GM21529 (cell line): ENCODE data around the gene GAD2.

ENCODE experiments used
- ATAC-seq: cut with Tn5 transposase; IDR thresholded peaks from one replicate; pipeline ENCODE4 v1.9.1; 2021; ENCODE audit not compliant: unreplicated experiment

GAD2 gene

GRCh38 chr10:26216585-26217395, at the start of gene GAD2:
TSS of gene GAD2 (plus strand) at chr10:26216774. CDS start at chr10:26216810, 36 bp downstream.
- ATAC-seq = no peak

GRCh38 chr10:26169466-26169865, 47.1 kb upstream of the GAD2 start:
- no peak for ATAC-seq

- no peak for ATAC-seq
Observed at GRCh38 chr10:26172131-26172530, 44.4 kb upstream of the GAD2 start.

GRCh38 chr10:26173837-26174236, 42.7 kb upstream of the GAD2 start:
- no peak for ATAC-seq

GRCh38 chr10:26177341-26177740, 39.2 kb upstream of the GAD2 start:
- ATAC-seq = no peak

GRCh38 chr10:26194275-26194674, 22.3 kb upstream of the GAD2 start:
- ATAC-seq = no peak

- no peak for ATAC-seq
Observed at GRCh38 chr10:26197248-26197647, 19.3 kb upstream of the GAD2 start.

GRCh38 chr10:26198119-26198518, 18.5 kb upstream of the GAD2 start:
- no peak for ATAC-seq

- ATAC-seq = no peak
Observed at GRCh38 chr10:26199841-26200240, 16.7 kb upstream of the GAD2 start.

- ATAC-seq = no peak
Observed at GRCh38 chr10:26205223-26205622, 11.4 kb upstream of the GAD2 start.

GRCh38 chr10:26211781-26212444, 4.7 kb upstream of the GAD2 start:
- no peak for ATAC-seq

GRCh38 chr10:26212511-26212910, 4.1 kb upstream of the GAD2 start:
- no peak for ATAC-seq

- ATAC-seq = no peak
Observed at GRCh38 chr10:26213157-26213800, 3.3 kb upstream of the GAD2 start.

GRCh38 chr10:26214004-26214403, 2.6 kb upstream of the GAD2 start:
- ATAC-seq = no peak

GRCh38 chr10:26214551-26215395, 1.8 kb upstream of the GAD2 start:
- no peak for ATAC-seq

GRCh38 chr10:26215396-26215934, 1.1 kb upstream of the GAD2 start:
- no peak for ATAC-seq

GRCh38 chr10:26215935-26216584, 514 bp upstream of the GAD2 start:
- no peak for ATAC-seq

- ATAC-seq = no peak
Observed at GRCh38 chr10:26217396-26218086, 967 bp downstream of the GAD2 start.

- no peak for ATAC-seq
Observed at GRCh38 chr10:26219676-26220075, 3.1 kb downstream of the GAD2 start.

GRCh38 chr10:26220901-26221300, 4.3 kb downstream of the GAD2 start:
- no peak for ATAC-seq
